Superior temporal gyrus (tissue), 1 donor: ENCODE measurements around the gene SPPL2A.
"Not testable (repeated sequence)": the region's sequence is repeated elsewhere in the genome, so short reads cannot be mapped to it uniquely, and the experiment has no call there.

Experiments
- DNase-seq: peaks from one replicate; pipeline ENCODE4 v3.0.0-alpha.2; 2016; ENCODE audit errors: extremely low spot score

Gene SPPL2A

GRCh38 chr15:50773389-50773788 lies 7.9 kb upstream of the SPPL2A start:
- no peak for DNase-seq

GRCh38 chr15:50767332-50767861 lies 1.9 kb upstream of the SPPL2A start:
- DNase-seq, result peak; percentile 3

GRCh38 chr15:50764461-50765194 lies 878 bp downstream of the SPPL2A start:
- peak; percentile 31 for DNase-seq

- no peak for DNase-seq
Observed at GRCh38 chr15:50758712-50759205, 6.7 kb downstream of the SPPL2A start.

GRCh38 chr15:50753463-50753862 lies 12.0 kb downstream of the SPPL2A start:
- DNase-seq, result no peak

GRCh38 chr15:50751394-50751793 lies 14.1 kb downstream of the SPPL2A start:
- DNase-seq, result no peak

GRCh38 chr15:50750227-50750705 lies 15.2 kb downstream of the SPPL2A start:
- no peak for DNase-seq

- DNase-seq, result no peak
Observed at GRCh38 chr15:50747523-50747922, 18.0 kb downstream of the SPPL2A start.

- no peak for DNase-seq
Observed at GRCh38 chr15:50744601-50745000, 20.9 kb downstream of the SPPL2A start.

GRCh38 chr15:50740955-50741354 lies 24.6 kb downstream of the SPPL2A start:
- no peak for DNase-seq

GRCh38 chr15:50736823-50737222 lies 28.7 kb downstream of the SPPL2A start:
- no peak for DNase-seq

GRCh38 chr15:50735156-50735555 lies 30.4 kb downstream of the SPPL2A start:
- peak; percentile 33 for DNase-seq

GRCh38 chr15:50726315-50726714 lies 39.2 kb downstream of the SPPL2A start:
- no peak for DNase-seq

GRCh38 chr15:50718700-50719125 lies 46.8 kb downstream of the SPPL2A start:
- no peak for DNase-seq

- DNase-seq, result no peak
Observed at GRCh38 chr15:50712018-50712417, 53.5 kb downstream of the SPPL2A start.

GRCh38 chr15:50710585-50710984 lies 54.9 kb downstream of the SPPL2A start:
- no peak for DNase-seq

- DNase-seq, result no peak
Observed at GRCh38 chr15:50707878-50708427, 57.6 kb downstream of the SPPL2A start.

GRCh38 chr15:50702762-50703334 lies 62.7 kb downstream of the SPPL2A start:
- DNase-seq, result no peak

- DNase-seq, result no peak
Observed at GRCh38 chr15:50698101-50698500, 67.4 kb downstream of the SPPL2A start.

- no peak for DNase-seq
Observed at GRCh38 chr15:50697109-50697797, 68.3 kb downstream of the SPPL2A start.

GRCh38 chr15:50694634-50695165 lies 70.8 kb downstream of the SPPL2A start:
- DNase-seq, result not testable (repeated sequence)
